HG03039 (cell line): Measurements from ENCODE around the gene ASPSCR1.
"Not testable (repeated sequence)": the region's sequence is repeated elsewhere in the genome, so short reads cannot be mapped to it uniquely, and the experiment has no call there.

Source experiments
- ATAC-seq: cut with Tn5 transposase; IDR thresholded peaks from one replicate; pipeline ENCODE4 v1.9.1; 2021; ENCODE audit warnings: mild to moderate bottlenecking, moderate library complexity; ENCODE audit not compliant: unreplicated experiment

Gene ASPSCR1

GRCh38 chr17:81981511-81981910, 4.1 kb downstream of the ASPSCR1 start:
- ATAC-seq = not testable (repeated sequence)

- no peak for ATAC-seq
Measured at GRCh38 chr17:81983011-81983638, 5.7 kb downstream of the ASPSCR1 start.

GRCh38 chr17:81983639-81984373, 6.4 kb downstream of the ASPSCR1 start:
- ATAC-seq = no peak

GRCh38 chr17:81984773-81985410, 7.5 kb downstream of the ASPSCR1 start:
- no peak for ATAC-seq

- no peak for ATAC-seq
Measured at GRCh38 chr17:81986606-81987005, 9.2 kb downstream of the ASPSCR1 start.

- ATAC-seq = no peak
Measured at GRCh38 chr17:81987161-81987770, 9.8 kb downstream of the ASPSCR1 start.

- ATAC-seq = no peak
Measured at GRCh38 chr17:81990836-81991683, 13.6 kb downstream of the ASPSCR1 start.

- ATAC-seq = no peak
Measured at GRCh38 chr17:81991684-81992305, 14.4 kb downstream of the ASPSCR1 start.

- ATAC-seq = no peak
Measured at GRCh38 chr17:81992306-81993102, 15.1 kb downstream of the ASPSCR1 start.

- no peak for ATAC-seq
Measured at GRCh38 chr17:81993729-81994592, 16.5 kb downstream of the ASPSCR1 start.

GRCh38 chr17:81994593-81995462, 17.4 kb downstream of the ASPSCR1 start:
- ATAC-seq = no peak

GRCh38 chr17:81995463-81996231, 18.2 kb downstream of the ASPSCR1 start:
- no peak for ATAC-seq

GRCh38 chr17:81996232-81996756, 18.9 kb downstream of the ASPSCR1 start:
- no peak for ATAC-seq

- no peak for ATAC-seq
Measured at GRCh38 chr17:81996757-81997441, 19.5 kb downstream of the ASPSCR1 start.

- ATAC-seq = no peak
Measured at GRCh38 chr17:81998212-81998611, 20.8 kb downstream of the ASPSCR1 start.
